ENCODE results near the gene OR2B2. TPM values are rescaled to one million over a fixed set of nuclear protein-coding genes. Genes with fewer than 3 reads are reported as not detected.

The OR2B2 gene
- total RNA-seq, 1 donor from 2014 or later: not detected

- intact Hi-C loops (cut with micrococcal nuclease): loop anchor here (5.0 to 10.0 kb wide), 2 partner anchors 375 to 708 kb away; no protein-coding TSS in a partner anchor
- peaks cover 54% of the 10 kb centered on the region for H3K27me3 ChIP-seq (ENCODE audit: low read depth)
These were observed 19.5 kb downstream of the OR2B2 start for GRCh38 chr6:27892649-27893058.

GRCh38 chr6:27891320-27891875 is 20.8 kb downstream of the OR2B2 start:
- no peaks in the 10 kb centered on the region for H3K9me3 ChIP-seq (replicated peaks)
- H3K27me3 ChIP-seq (ENCODE audit: low read depth): peaks cover 67% of the 10 kb centered on the region
- no peaks in the 10 kb centered on the region for H3K36me3 ChIP-seq
- peaks cover 42% of the 10 kb centered on the region for H3K4me1 ChIP-seq
- intact Hi-C loops (cut with micrococcal nuclease): loop anchor here (5.0 to 10.0 kb wide), 2 partner anchors 374 to 707 kb away; no protein-coding TSS in a partner anchor
- DNase-seq: no peak
- H3K4me3 ChIP-seq: peak overlapping the region; percentile 60
- TF ChIP-seq CTCF (IDR thresholded peaks at IDR 0.05; ENCODE audit: borderline replicate concordance): no peak
- H3K27ac ChIP-seq (replicated peaks): no peak overlapping the region

More at GRCh38 chr6:27892649-27893058, 19.5 kb downstream of the OR2B2 start:
- peak overlapping the region; percentile 83 for H3K4me3 ChIP-seq
- H3K4me1 ChIP-seq: peaks cover 42% of the 10 kb centered on the region
- peak overlapping the region; percentile 57 for H3K27ac ChIP-seq (replicated peaks)
- H3K36me3 ChIP-seq: no peaks in the 10 kb centered on the region
- TF ChIP-seq CTCF (IDR thresholded peaks at IDR 0.05; ENCODE audit: borderline replicate concordance): no peak
- H3K9me3 ChIP-seq (replicated peaks): no peaks in the 10 kb centered on the region
- no peak for DNase-seq

GRCh38 chr6:27890445-27891319 is 21.5 kb downstream of the OR2B2 start:
- Histone ChIP-seq H3K4me1 (peaks cover 42% of the 10 kb centered on the region), H3K9me3 (replicated peaks) (no peaks in the 10 kb centered on the region), H3K36me3 (no peaks in the 10 kb centered on the region), H3K27ac (replicated peaks) (no peak overlapping the region), H3K4me3 (peak overlapping the region; percentile 60), H3K27me3 (ENCODE audit: low read depth) (peaks cover 74% of the 10 kb centered on the region)
- intact Hi-C loops (cut with micrococcal nuclease): loop anchor here (5.0 to 10.0 kb wide), 2 partner anchors 373 to 706 kb away; no protein-coding TSS in a partner anchor
- no peak for TF ChIP-seq CTCF (IDR thresholded peaks at IDR 0.05; ENCODE audit: borderline replicate concordance)
- DNase-seq: no peak

GRCh38 chr6:27889628-27890444 is 22.4 kb downstream of the OR2B2 start:
- no peak for DNase-seq
- no peak overlapping the region for H3K27ac ChIP-seq (replicated peaks)
- no peaks in the 10 kb centered on the region for H3K9me3 ChIP-seq (replicated peaks)
- H3K27me3 ChIP-seq (ENCODE audit: low read depth): peaks cover 82% of the 10 kb centered on the region
- intact Hi-C loops (cut with micrococcal nuclease): loop anchor here (5.0 to 10.0 kb wide), 2 partner anchors 373 to 705 kb away; no protein-coding TSS in a partner anchor
- TF ChIP-seq CTCF (IDR thresholded peaks at IDR 0.05; ENCODE audit: borderline replicate concordance): no peak
- H3K4me3 ChIP-seq: peak overlapping the region; percentile 60
- no peaks in the 10 kb centered on the region for H3K36me3 ChIP-seq
- peaks cover 38% of the 10 kb centered on the region for H3K4me1 ChIP-seq

GRCh38 chr6:27889275-27889627 is 22.9 kb downstream of the OR2B2 start:
- H3K27ac ChIP-seq (replicated peaks): no peak overlapping the region
- peaks cover 32% of the 10 kb centered on the region for H3K4me1 ChIP-seq
- H3K4me3 ChIP-seq: no peak overlapping the region
- peaks cover 88% of the 10 kb centered on the region for H3K27me3 ChIP-seq (ENCODE audit: low read depth)
- H3K9me3 ChIP-seq (replicated peaks): no peaks in the 10 kb centered on the region
- no peaks in the 10 kb centered on the region for H3K36me3 ChIP-seq
- intact Hi-C loops (cut with micrococcal nuclease): no loop called here
- TF ChIP-seq CTCF (IDR thresholded peaks at IDR 0.05; ENCODE audit: borderline replicate concordance): no peak
- DNase-seq: no peak
